ENCODE data around the gene COG5. TPM values are rescaled to one million over a fixed set of nuclear protein-coding genes. Genes with fewer than 3 reads are reported as not detected.

Gene COG5
- total RNA-seq, 1 experiment from 2014 or later, result 32.2 TPM

DNA sequence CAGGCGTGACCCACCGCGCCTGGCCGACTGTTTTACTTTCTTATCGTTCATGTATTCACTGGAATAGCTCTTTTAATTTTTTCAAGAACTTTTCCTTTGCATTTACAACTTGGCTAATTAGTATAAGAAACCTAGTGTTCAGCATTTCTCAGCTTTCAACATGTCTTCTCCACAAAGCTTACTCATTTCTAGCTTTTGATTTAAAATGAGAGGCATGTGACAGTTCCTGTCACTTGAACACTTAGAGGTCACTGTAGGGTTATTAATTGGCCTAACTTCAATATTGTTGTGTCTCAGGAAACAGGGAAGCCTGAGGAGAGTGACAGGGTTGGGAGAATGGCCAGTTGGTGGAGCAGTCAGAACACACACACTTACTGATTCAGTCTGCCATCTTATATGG, 218.9 kb downstream of the COG5 start:
- Histone ChIP-seq H3K4me1 (ENCODE audit: insufficient read depth, low read length, poor library complexity, severe bottlenecking) (no peaks in the 10 kb centered on the region), H3K9me3 (ENCODE audit: low read depth, low read length, poor library complexity, severe bottlenecking) (peaks cover 4% of the 10 kb centered on the region), H3K27ac (ENCODE audit: low read depth, low read length, poor library complexity, severe bottlenecking) (no peak overlapping the region), H3K27me3 (replicated peaks; ENCODE audit: insufficient read depth, low read depth, low read length, poor library complexity) (no peaks in the 10 kb centered on the region), H3K36me3 (ENCODE audit: insufficient read depth, low read length, poor library complexity, severe bottlenecking) (no peaks in the 10 kb centered on the region), H3K4me3 (ENCODE audit: low read depth, low read length, poor library complexity, severe bottlenecking) (no peak overlapping the region)
- ChIA-PET CTCF (no interaction called here), POLR2A (ENCODE audit: low non-redundant PET) (no interaction called here)
- intact Hi-C loops (cut with micrococcal nuclease; ENCODE audit: unreplicated experiment), result no loop called here
- no TSS peak for BruUV-seq (replicated peaks)
- DNase-seq (ENCODE audit: low spot score), result no peak
- TF ChIP-seq, protein P1, sequence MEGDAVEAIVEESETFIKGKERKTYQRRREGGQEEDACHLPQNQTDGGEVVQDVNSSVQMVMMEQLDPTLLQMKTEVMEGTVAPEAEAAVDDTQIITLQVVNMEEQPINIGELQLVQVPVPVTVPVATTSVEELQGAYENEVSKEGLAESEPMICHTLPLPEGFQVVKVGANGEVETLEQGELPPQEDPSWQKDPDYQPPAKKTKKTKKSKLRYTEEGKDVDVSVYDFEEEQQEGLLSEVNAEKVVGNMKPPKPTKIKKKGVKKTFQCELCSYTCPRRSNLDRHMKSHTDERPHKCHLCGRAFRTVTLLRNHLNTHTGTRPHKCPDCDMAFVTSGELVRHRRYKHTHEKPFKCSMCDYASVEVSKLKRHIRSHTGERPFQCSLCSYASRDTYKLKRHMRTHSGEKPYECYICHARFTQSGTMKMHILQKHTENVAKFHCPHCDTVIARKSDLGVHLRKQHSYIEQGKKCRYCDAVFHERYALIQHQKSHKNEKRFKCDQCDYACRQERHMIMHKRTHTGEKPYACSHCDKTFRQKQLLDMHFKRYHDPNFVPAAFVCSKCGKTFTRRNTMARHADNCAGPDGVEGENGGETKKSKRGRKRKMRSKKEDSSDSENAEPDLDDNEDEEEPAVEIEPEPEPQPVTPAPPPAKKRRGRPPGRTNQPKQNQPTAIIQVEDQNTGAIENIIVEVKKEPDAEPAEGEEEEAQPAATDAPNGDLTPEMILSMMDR (conservative IDR thresholded peaks at IDR 0.05; ENCODE audit: low read depth, low read length), result no peak
- TF ChIP-seq EZH2 (IDR thresholded peaks at IDR 0.05; ENCODE audit: borderline replicate concordance, low read depth, low read length, poor library complexity, severe bottlenecking), result no peak

DNA sequence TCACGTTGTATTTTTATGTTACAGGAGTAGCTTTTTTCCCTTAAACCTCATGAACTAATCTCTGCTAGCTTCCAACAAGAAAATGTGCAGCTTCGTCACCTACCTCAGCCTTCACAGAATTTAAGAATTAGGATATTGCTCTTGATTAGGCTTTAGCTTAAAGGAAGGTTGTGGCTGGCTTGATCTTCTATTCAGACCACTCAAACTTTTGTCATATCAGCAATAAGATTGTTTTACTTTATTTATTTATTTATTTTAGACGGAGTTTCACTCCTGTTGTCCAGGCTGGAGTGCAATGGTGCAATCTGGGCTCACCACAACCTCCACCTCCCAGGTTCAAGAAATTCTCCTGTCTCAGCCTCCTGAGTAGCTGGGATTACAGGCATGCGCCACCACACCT, 219.4 kb downstream of the COG5 start:
- no peaks in the 10 kb centered on the region for H3K27me3 ChIP-seq (replicated peaks; ENCODE audit: insufficient read depth, low read depth, low read length, poor library complexity)
- DNase-seq (ENCODE audit: low spot score), result no peak
- CTCF ChIA-PET, result no interaction called here
- no peaks in the 10 kb centered on the region for H3K4me1 ChIP-seq (ENCODE audit: insufficient read depth, low read length, poor library complexity, severe bottlenecking)
- no peaks in the 10 kb centered on the region for H3K36me3 ChIP-seq (ENCODE audit: insufficient read depth, low read length, poor library complexity, severe bottlenecking)
- TF ChIP-seq, protein P1 (conservative IDR thresholded peaks at IDR 0.05; ENCODE audit: low read depth, low read length), result no peak
- TF ChIP-seq EZH2 (IDR thresholded peaks at IDR 0.05; ENCODE audit: borderline replicate concordance, low read depth, low read length, poor library complexity, severe bottlenecking), result no peak
- intact Hi-C loops (cut with micrococcal nuclease; ENCODE audit: unreplicated experiment), result no loop called here
- no peak overlapping the region for H3K4me3 ChIP-seq (ENCODE audit: low read depth, low read length, poor library complexity, severe bottlenecking)
- no TSS peak for BruUV-seq (replicated peaks)
- POLR2A ChIA-PET (ENCODE audit: low non-redundant PET), result no interaction called here
- peaks cover 4% of the 10 kb centered on the region for H3K9me3 ChIP-seq (ENCODE audit: low read depth, low read length, poor library complexity, severe bottlenecking)
- no peak overlapping the region for H3K27ac ChIP-seq (ENCODE audit: low read depth, low read length, poor library complexity, severe bottlenecking)

DNA sequence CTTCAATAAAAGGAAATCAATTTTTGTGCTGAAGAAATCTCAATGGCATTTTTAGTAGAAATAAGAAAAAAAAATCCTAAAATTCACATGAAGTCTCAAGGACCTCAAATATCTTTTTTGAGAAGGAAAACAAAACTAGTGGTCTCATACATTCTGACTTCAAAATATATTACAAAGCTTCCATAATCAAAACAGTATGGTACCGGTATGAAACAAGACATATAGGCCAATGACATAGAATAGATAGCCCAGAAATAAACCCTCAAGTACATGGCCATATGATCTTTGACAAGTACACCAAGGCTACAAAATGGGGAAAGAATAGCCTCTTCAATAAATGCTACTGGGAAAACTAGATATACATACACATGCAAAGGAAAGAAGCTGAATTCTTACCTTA, 225.6 kb downstream of the COG5 start:
- no peaks in the 10 kb centered on the region for H3K36me3 ChIP-seq (ENCODE audit: insufficient read depth, low read length, poor library complexity, severe bottlenecking)
- no peaks in the 10 kb centered on the region for H3K27me3 ChIP-seq (replicated peaks; ENCODE audit: insufficient read depth, low read depth, low read length, poor library complexity)
- no peak for TF ChIP-seq EZH2 (IDR thresholded peaks at IDR 0.05; ENCODE audit: borderline replicate concordance, low read depth, low read length, poor library complexity, severe bottlenecking)
- intact Hi-C loops (cut with micrococcal nuclease; ENCODE audit: unreplicated experiment), result no loop called here
- H3K9me3 ChIP-seq (ENCODE audit: low read depth, low read length, poor library complexity, severe bottlenecking), result peaks cover 10% of the 10 kb centered on the region
- DNase-seq (ENCODE audit: low spot score), result no peak
- H3K27ac ChIP-seq (ENCODE audit: low read depth, low read length, poor library complexity, severe bottlenecking), result no peak overlapping the region
- POLR2A ChIA-PET (ENCODE audit: low non-redundant PET), result no interaction called here
- BruUV-seq (replicated peaks), result no TSS peak
- no peaks in the 10 kb centered on the region for H3K4me1 ChIP-seq (ENCODE audit: insufficient read depth, low read length, poor library complexity, severe bottlenecking)
- CTCF ChIA-PET, result interaction anchor here (0.5 kb wide), 1 partner anchor 33 kb away, joined by 6 read pairs; no protein-coding TSS in a partner anchor
- H3K4me3 ChIP-seq (ENCODE audit: low read depth, low read length, poor library complexity, severe bottlenecking), result no peak overlapping the region

DNA sequence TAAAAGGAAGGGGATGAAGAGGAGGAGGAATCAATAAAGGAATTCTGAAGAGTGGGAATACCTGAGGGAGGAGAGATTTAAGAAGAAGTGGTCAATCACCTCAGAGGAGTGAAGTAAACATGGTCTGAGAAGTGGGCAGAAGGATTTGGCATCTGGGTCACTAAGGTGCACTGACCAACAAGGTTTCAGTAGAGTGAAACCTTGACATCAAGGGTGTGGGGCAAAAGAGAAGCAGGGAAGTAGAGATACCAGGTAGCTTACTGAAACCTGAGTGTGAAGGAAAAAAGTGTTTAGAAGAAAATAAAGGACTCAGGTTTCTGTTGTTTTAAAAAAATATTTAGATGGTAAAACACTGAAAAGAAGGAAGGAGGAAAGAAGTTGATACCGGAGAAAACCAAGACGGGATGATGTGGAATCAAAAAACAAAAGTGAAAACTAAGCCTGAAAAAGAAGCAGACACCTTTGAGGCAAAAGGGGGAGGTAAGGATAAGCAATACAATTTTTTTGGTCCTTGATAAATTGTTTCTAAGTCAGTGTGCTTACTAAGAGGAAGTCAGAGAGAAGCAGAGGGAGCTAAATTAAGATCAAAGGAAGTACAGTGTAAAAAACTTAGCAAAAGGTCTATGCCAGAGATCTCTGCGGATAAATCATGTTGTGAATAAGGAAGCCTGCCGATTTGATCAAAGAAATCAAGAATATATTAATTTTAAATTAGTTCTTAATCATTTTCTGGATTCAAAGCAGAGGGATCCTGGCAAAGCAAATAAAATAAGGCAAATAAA, 231.0 kb downstream of the COG5 start:
- no TSS peak for BruUV-seq (replicated peaks)
- Histone ChIP-seq H3K4me1 (ENCODE audit: insufficient read depth, low read length, poor library complexity, severe bottlenecking) (no peaks in the 10 kb centered on the region), H3K36me3 (ENCODE audit: insufficient read depth, low read length, poor library complexity, severe bottlenecking) (no peaks in the 10 kb centered on the region), H3K9me3 (ENCODE audit: low read depth, low read length, poor library complexity, severe bottlenecking) (no peaks in the 10 kb centered on the region), H3K4me3 (ENCODE audit: low read depth, low read length, poor library complexity, severe bottlenecking) (no peak overlapping the region), H3K27me3 (replicated peaks; ENCODE audit: insufficient read depth, low read depth, low read length, poor library complexity) (no peaks in the 10 kb centered on the region), H3K27ac (ENCODE audit: low read depth, low read length, poor library complexity, severe bottlenecking) (no peak overlapping the region)
- no peak for DNase-seq (ENCODE audit: low spot score)
- ChIA-PET CTCF (no interaction called here), POLR2A (ENCODE audit: low non-redundant PET) (no interaction called here)
- intact Hi-C loops (cut with micrococcal nuclease; ENCODE audit: unreplicated experiment), result no loop called here
- TF ChIP-seq EZH2 (IDR thresholded peaks at IDR 0.05; ENCODE audit: borderline replicate concordance, low read depth, low read length, poor library complexity, severe bottlenecking), result no peak
- TF ChIP-seq, protein P1 (conservative IDR thresholded peaks at IDR 0.05; ENCODE audit: low read depth, low read length), result no peak
